PC-9 (cell line): Measurements from ENCODE around the gene CACNA1D. TPM values are rescaled to one million over a fixed set of nuclear protein-coding genes. Genes with fewer than 3 reads are reported as not detected.

Source experiments
- BruUV-seq: library from RNA; stranded (reverse); fragments of 400-500 nt; replicated peaks from 2 replicates; lab custom pipeline; 2021; lab: Mats Ljungman, UMichigan
- CTCF ChIA-PET: fragments of 300-600 bp; sonication (Branson Sonifier 250); formaldehyde crosslinking; loops from one replicate; lab custom pipeline; 2022; ENCODE audit warnings: antibody characterized with exemption; lab: Charles Lee
- POLR2A ChIA-PET: fragments of 300-600 bp; sonication (Branson Sonifier 250); formaldehyde crosslinking; loops from one replicate; lab custom pipeline; 2022; ENCODE audit warnings: antibody characterized with exemption; ENCODE audit not compliant: unreplicated experiment; lab: Charles Lee
- DNase-seq, 2 experiments: peaks; one replicate each; pipeline versions ENCODE4 v3.0.0 to v3.0.0-alpha.2; 2015 to 2022; ENCODE audit warnings: mixed read lengths in 1 of 2
- H2AFZ ChIP-seq: fragments of 200-600 bp; sonication (generic); 2 replicates; pipeline ENCODE4 v1.8.1; 2017; ENCODE audit warnings: antibody characterized with exemption
- H3F3A ChIP-seq: fragments of 200-600 bp; sonication (generic); 2 replicates; pipeline ENCODE4 v1.8.1; 2017; ENCODE audit warnings: antibody characterized with exemption, mild to moderate bottlenecking, low read depth; ENCODE audit not compliant: insufficient read depth
- H3K27ac ChIP-seq: fragments of 200-600 bp; sonication (generic); 2 replicates; pipeline ENCODE4 v1.6.1; 2016; ENCODE audit warnings: mixed run types
- H3K27me3 ChIP-seq: fragments of 200-600 bp; sonication (generic); 2 replicates; pipeline ENCODE4 v1.6.1; 2016; ENCODE audit warnings: low read depth, mixed run types; ENCODE audit not compliant: insufficient read depth
- H3K36me3 ChIP-seq: fragments of 200-600 bp; sonication (generic); 2 replicates; pipeline ENCODE4 v1.6.1; 2016; ENCODE audit warnings: low read depth, mixed run types
- H3K4me1 ChIP-seq: fragments of 200-600 bp; sonication (generic); replicated peaks from 2 replicates; pipeline ENCODE4 v1.6.1; 2016; ENCODE audit warnings: mixed run types; ENCODE audit not compliant: insufficient read depth
- H3K4me2 ChIP-seq: fragments of 200-600 bp; sonication (generic); 2 replicates; pipeline ENCODE4 v1.6.1; 2017; ENCODE audit warnings: mixed run types
- H3K4me3 ChIP-seq: fragments of 200-600 bp; sonication (generic); 2 replicates; pipeline ENCODE4 v1.6.1; 2016; ENCODE audit warnings: mixed run types
- H3K79me2 ChIP-seq: fragments of 200-600 bp; sonication (generic); 2 replicates; pipeline ENCODE4 v1.6.1; 2017; ENCODE audit warnings: low read depth, mixed run types
- H3K9me2 ChIP-seq: fragments of 200-600 bp; sonication (generic); 2 replicates; pipeline ENCODE4 v1.8.1; 2017; ENCODE audit warnings: mild to moderate bottlenecking; ENCODE audit not compliant: insufficient read depth
- H3K9me3 ChIP-seq: fragments of 200-600 bp; sonication (generic); 2 replicates; pipeline ENCODE4 v1.8.1; 2016; ENCODE audit warnings: low read depth; ENCODE audit not compliant: insufficient read depth
- H4K20me1 ChIP-seq: fragments of 200-600 bp; sonication (generic); 2 replicates; pipeline ENCODE4 v1.8.1; 2017; ENCODE audit not compliant: insufficient read depth
- CTCF ChIP-seq: fragments of 200-600 bp; sonication (generic); conservative IDR thresholded peaks from 2 replicates; pipeline ENCODE4 v1.6.1; 2017; ENCODE audit warnings: mixed run types, antibody characterized with exemption, mild to moderate bottlenecking, moderate library complexity
- EZH2 ChIP-seq: fragments of 200-600 bp; sonication (generic); IDR thresholded peaks from 2 replicates; pipeline ENCODE4 v1.8.0; 2017; ENCODE audit warnings: antibody characterized with exemption, low read depth
- intact Hi-C: fragments of 100-400 bp; cut with micrococcal nuclease; formaldehyde crosslinking; loops from one replicate; pipeline ENCODE4 v1.10.0; 2022; ENCODE audit not compliant: unreplicated experiment
- total RNA-seq: library from RNA; stranded (reverse); gene quantifications from 2 replicates; pipeline ENCODE4 v1.2.3, GENCODE V29; 2021

Gene CACNA1D
- total RNA-seq, 1 experiment from 2014 or later: not detected

- ChIA-PET POLR2A (no interaction called here), CTCF (no interaction called here)
- Histone ChIP-seq H3F3A (no peaks in the 10 kb centered on the region), H3K9me3 (no peaks in the 10 kb centered on the region), H3K9me2 (no peaks in the 10 kb centered on the region; the same call in 1 of the 2 replicates), H3K79me2 (no peaks in the 10 kb centered on the region), H4K20me1 (no peaks in the 10 kb centered on the region), H3K4me3 (no peak overlapping the region), H3K36me3 (no peaks in the 10 kb centered on the region), H3K27ac (no peak overlapping the region), H3K27me3 (peaks cover 62% of the 10 kb centered on the region), H3K4me1 (no peaks in the 10 kb centered on the region), H2AFZ (no peak overlapping the region), H3K4me2 (no peak overlapping the region)
- DNase-seq: no peak
- intact Hi-C loops: no loop called here
- BruUV-seq: no TSS peak
- TF ChIP-seq CTCF (no peak), EZH2 (no peak)
Observed at GRCh38 chr3:53501178-53501577, 6.8 kb downstream of the CACNA1D start.

- Histone ChIP-seq H3K9me3 (no peaks in the 10 kb centered on the region), H3K27me3 (peaks cover 62% of the 10 kb centered on the region), H3K27ac (no peak overlapping the region), H3K9me2 (no peaks in the 10 kb centered on the region; the same call in 1 of the 2 replicates), H3F3A (no peaks in the 10 kb centered on the region), H3K79me2 (no peaks in the 10 kb centered on the region), H3K4me2 (no peak overlapping the region), H3K36me3 (no peaks in the 10 kb centered on the region), H4K20me1 (no peaks in the 10 kb centered on the region), H3K4me3 (no peak overlapping the region), H3K4me1 (no peaks in the 10 kb centered on the region), H2AFZ (no peak overlapping the region)
- no peak for TF ChIP-seq CTCF
- TF ChIP-seq EZH2: no peak
- CTCF ChIA-PET: no interaction called here
- no peak for DNase-seq
- POLR2A ChIA-PET: no interaction called here
- intact Hi-C loops: no loop called here
- BruUV-seq: no TSS peak
Observed at GRCh38 chr3:53502737-53503136, 8.3 kb downstream of the CACNA1D start.

- ChIA-PET POLR2A (no interaction called here), CTCF (no interaction called here)
- Histone ChIP-seq H3K4me2 (no peak overlapping the region), H3K4me3 (no peak overlapping the region), H3K27ac (no peak overlapping the region), H3K27me3 (peaks cover 63% of the 10 kb centered on the region), H3K9me2 (no peaks in the 10 kb centered on the region; the same call in 1 of the 2 replicates), H2AFZ (no peak overlapping the region), H3K4me1 (no peaks in the 10 kb centered on the region), H3K9me3 (no peaks in the 10 kb centered on the region), H3K79me2 (no peaks in the 10 kb centered on the region), H4K20me1 (no peaks in the 10 kb centered on the region), H3K36me3 (no peaks in the 10 kb centered on the region), H3F3A (no peaks in the 10 kb centered on the region)
- intact Hi-C loops: no loop called here
- DNase-seq: no peak
- BruUV-seq: no TSS peak
- TF ChIP-seq CTCF (no peak), EZH2 (no peak)
Observed at GRCh38 chr3:53503195-53503594, 8.8 kb downstream of the CACNA1D start.
